ENCODE results near the gene KANK4. TPM values are rescaled to one million over a fixed set of nuclear protein-coding genes. Genes with fewer than 3 reads are reported as not detected.

KANK4 gene
- total and polyA plus RNA-seq, 2 of the 8 experiments (the other 6 are each of a cell fraction or from before 2014, with no cell fraction given) = 0.22 to 0.26 TPM

GRCh38 chr1:62349470-62350233 lies 30.4 kb upstream of the KANK4 start (continued):
- no peak for TF ChIP-seq CHD7 (IDR thresholded peaks at IDR 0.05; ENCODE audit: insufficient replicate concordance, low read length)
- TF ChIP-seq SRF (IDR thresholded peaks at IDR 0.05; ENCODE audit: low read depth, low read length) = no peak

Measured in H1 (cell line).